Activated CD4-positive, alpha-beta memory T cell treated with anti-CD3 and anti-CD28 coated beads, Interleukin-2, amount 10 ng/mL, durations not matched to agents 7 days and 5 days (primary cell): ENCODE results near the gene MRFAP1. TPM values are rescaled to one million over a fixed set of nuclear protein-coding genes. Genes with fewer than 3 reads are reported as not detected.
"Not testable (repeated sequence)": the region's sequence is repeated elsewhere in the genome, so short reads cannot be mapped to it uniquely, and the experiment has no call there.

ENCODE experiments used
- CTCF ChIA-PET: fragments of 350-600 bp; sonication (Branson Sonifier 250); formaldehyde crosslinking; loops from one replicate; lab custom pipeline; 2021; ENCODE audit warnings: antibody characterized with exemption, inconsistent platforms; lab: Charles Lee
- POLR2A ChIA-PET: fragments of 350-600 bp; sonication (Branson Sonifier 250); formaldehyde crosslinking; loops from one replicate; lab custom pipeline; 2021; ENCODE audit warnings: antibody characterized with exemption; lab: Charles Lee
- DNase-seq: peaks from one replicate; pipeline ENCODE4 v3.0.0-alpha.2; 2020
- H3K27ac Mint-ChIP-seq: one replicate; pipeline ENCODE4 v1.8.0; 2021; ENCODE audit warnings: mild to moderate bottlenecking, mixed read lengths
- H3K27me3 Mint-ChIP-seq: one replicate; pipeline ENCODE4 v1.8.0; 2021; ENCODE audit warnings: mixed read lengths
- H3K36me3 Mint-ChIP-seq: one replicate; pipeline ENCODE4 v1.8.0; 2021; ENCODE audit warnings: low read depth, mixed read lengths
- H3K4me1 Mint-ChIP-seq: one replicate; pipeline ENCODE4 v1.8.0; 2021; ENCODE audit warnings: mixed read lengths
- H3K4me3 Mint-ChIP-seq: one replicate; pipeline ENCODE4 v1.8.0; 2021; ENCODE audit warnings: mild to moderate bottlenecking, mixed read lengths
- H3K9me3 Mint-ChIP-seq: one replicate; pipeline ENCODE4 v1.8.0; 2021; ENCODE audit warnings: mixed read lengths
- total RNA-seq, 2 experiments: library from RNA; stranded (reverse); gene quantifications; one replicate each; pipeline ENCODE4 v1.2.3, GENCODE V29; 2021

MRFAP1 gene
- total RNA-seq, 2 experiments from 2014 or later = 142 to 144 TPM

DNA sequence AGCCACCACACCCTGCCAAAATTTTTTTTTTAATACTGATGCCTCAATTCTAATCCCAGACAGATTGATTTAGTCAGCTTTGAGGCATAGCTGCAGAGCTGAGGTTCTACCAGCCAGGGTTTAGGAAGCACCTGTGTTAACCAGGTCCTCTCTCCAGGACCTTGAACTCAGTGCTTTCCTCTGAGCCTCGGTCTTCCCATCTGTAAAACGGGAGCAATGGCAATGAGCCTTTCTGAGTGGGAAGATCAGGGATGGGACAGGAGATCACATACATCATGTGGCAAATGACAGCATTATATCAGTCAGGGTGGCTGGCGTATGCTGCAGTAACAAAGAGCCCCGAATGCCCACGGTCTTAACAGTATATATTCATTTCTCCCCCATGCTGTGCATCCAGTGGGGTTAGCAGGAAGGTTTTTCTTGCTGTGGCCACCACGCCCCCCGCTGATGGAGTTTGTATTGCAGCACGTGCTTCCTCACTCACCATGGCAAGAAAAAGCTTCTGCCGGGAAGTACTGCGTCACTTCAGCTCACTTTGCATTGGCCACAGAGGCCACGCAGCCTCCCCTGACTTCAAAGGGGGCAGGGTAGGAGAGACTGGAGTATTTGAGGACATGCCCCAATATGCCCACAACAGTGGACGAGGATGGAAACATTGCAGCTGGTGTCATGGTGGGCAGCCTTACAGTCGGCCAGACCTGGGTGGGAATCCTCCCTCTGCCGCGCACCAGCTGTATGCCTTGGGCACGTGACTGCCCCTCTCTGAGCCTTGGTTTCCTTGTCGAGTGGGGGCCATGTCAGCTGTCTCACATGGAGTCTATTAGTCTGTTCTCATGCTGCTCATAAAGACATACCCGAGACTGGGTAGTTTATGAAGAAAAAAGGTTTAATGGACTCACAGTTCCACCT is 24.1 kb upstream of the MRFAP1 start:
- H3K36me3 Mint-ChIP-seq = peaks cover 54% of the 10 kb centered on the region
- POLR2A ChIA-PET = no interaction called here
- no peaks in the 10 kb centered on the region for H3K27me3 Mint-ChIP-seq
- CTCF ChIA-PET = no interaction called here
- no peak for DNase-seq
- H3K9me3 Mint-ChIP-seq = no peaks in the 10 kb centered on the region
- no peak overlapping the region for H3K27ac Mint-ChIP-seq
- no peak overlapping the region for H3K4me3 Mint-ChIP-seq
- no peaks in the 10 kb centered on the region for H3K4me1 Mint-ChIP-seq

DNA sequence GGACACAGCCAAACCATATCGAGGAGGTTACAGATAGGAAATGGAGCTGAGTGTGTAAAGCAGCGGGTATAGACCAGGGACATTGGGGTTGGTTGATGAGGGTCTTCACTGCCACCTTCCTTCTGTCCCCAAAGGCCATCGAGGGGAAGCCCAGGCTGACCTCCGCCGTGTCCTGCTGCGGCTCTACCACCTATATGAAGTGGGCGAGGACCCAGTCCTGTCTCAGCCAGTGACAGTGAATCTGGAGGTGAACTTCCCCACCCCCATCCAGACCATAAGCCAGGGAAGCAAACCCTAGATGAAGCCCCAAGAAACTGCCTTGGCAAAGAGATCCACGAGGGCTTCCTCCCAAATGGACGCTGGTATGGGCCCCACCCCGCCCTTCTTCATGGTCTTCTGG is 23.2 kb upstream of the MRFAP1 start:
- peaks cover 45% of the 10 kb centered on the region for H3K36me3 Mint-ChIP-seq
- no peak for DNase-seq
- ChIA-PET CTCF (interaction anchor here (0.7 kb wide), 1 partner anchor 286 kb away, joined by 4 read pairs; no protein-coding TSS in a partner anchor), POLR2A (no interaction called here)
- H3K27ac Mint-ChIP-seq = no peak overlapping the region
- H3K9me3 Mint-ChIP-seq = no peaks in the 10 kb centered on the region
- H3K27me3 Mint-ChIP-seq = no peaks in the 10 kb centered on the region
- no peaks in the 10 kb centered on the region for H3K4me1 Mint-ChIP-seq
- no peak overlapping the region for H3K4me3 Mint-ChIP-seq

DNA sequence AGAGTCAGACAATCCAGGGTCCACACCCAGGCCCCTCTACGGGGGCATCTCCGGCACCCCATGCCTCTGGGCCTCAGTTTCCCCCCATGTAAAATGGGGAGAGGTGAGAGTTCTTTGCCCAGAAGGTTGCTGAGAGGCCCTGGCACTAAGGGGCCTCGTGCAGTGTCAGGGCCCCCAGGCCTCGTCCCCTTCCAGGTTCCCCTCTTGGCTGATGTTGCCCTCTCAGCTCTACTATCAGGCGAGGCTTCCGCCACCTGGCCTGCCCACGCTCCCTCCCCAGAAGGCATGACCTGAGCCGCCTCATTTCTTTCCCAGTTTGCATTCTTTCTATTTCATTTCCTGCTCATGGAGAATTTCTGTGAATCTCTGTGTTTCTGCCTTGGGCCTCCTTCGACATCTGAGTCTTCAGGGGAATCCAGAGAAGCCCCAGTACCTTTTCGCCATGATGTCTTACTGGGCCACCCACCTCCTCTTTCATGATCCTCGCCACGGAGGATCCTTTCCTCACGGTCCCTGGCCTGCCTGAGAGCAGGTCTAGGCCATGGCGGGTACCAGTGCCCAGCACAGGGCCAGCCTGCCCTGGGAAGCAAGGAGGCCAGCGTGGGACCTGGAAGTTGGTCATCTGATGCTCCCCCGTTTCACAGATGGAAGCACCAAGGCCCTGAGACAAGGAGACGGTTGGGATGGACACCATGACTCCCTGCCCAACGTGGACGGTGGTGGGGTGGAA is 21.9 kb upstream of the MRFAP1 start:
- POLR2A ChIA-PET = no interaction called here
- H3K4me3 Mint-ChIP-seq = no peak overlapping the region
- H3K9me3 Mint-ChIP-seq = no peaks in the 10 kb centered on the region
- peaks cover 38% of the 10 kb centered on the region for H3K36me3 Mint-ChIP-seq
- CTCF ChIA-PET = no interaction called here
- no peaks in the 10 kb centered on the region for H3K27me3 Mint-ChIP-seq
- H3K4me1 Mint-ChIP-seq = no peaks in the 10 kb centered on the region
- no peak overlapping the region for H3K27ac Mint-ChIP-seq
- no peak for DNase-seq

DNA sequence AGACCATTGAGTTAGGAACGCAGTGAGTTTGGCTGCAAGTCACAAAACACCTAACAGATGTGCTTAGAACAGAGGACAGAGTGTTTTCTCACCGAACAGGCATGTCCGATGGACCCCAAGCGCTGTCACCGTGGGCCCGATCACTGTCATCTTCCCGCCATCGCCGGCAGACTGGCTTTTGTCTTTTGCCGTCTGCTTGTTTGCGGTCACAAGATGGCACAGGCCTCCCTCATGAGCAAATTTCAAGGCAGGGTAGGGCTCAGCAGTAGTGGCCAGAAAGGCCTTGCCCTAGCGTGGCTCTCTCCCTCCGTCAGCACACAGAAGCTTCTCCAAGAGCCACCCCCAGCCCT is 21.4 kb upstream of the MRFAP1 start:
- H3K4me3 Mint-ChIP-seq = no peak overlapping the region
- CTCF ChIA-PET = no interaction called here

DNA sequence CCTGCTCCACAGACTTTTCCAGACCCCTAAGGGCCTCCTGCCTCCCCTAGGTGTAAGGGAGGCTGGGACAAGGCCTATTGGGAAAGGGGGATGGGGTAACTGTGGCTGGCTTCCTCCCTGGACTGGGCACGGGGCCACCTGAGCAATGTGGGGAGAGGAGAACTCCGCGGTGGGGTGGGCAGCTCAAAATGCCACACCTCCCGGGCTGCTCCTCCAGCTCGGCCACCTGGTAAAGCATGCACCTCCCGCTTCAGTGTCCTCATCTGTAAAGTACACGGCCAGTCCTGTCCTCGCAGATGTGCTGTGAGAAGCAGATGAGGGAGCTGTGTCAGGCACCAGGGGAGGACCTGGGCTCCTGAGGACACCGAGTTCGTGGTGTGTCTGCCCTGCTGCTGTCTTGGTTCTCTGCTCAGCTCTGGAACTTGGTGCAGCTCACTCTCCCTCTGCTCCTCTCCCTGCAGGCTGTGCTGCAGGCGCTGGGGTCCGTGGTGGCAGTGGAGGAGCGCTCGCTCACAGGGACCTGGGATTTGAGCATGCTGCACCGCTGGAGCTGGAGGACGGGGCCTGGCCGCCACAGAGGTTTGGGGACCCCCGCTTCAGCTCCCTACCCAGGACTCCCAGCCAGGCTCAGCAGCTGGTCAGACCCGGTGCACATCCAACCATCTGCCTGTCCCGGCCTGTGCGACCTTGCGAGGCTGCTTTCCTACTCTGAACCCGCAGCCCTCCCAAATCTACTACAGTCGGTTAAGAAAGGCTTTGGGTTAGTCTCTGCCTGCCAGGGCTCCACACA is 20.8 kb upstream of the MRFAP1 start:
- H3K9me3 Mint-ChIP-seq = no peaks in the 10 kb centered on the region
- no peak for DNase-seq
- CTCF ChIA-PET = no interaction called here
- no peak overlapping the region for H3K27ac Mint-ChIP-seq
- peaks cover 34% of the 10 kb centered on the region for H3K36me3 Mint-ChIP-seq
- no peaks in the 10 kb centered on the region for H3K4me1 Mint-ChIP-seq
- POLR2A ChIA-PET = no interaction called here
- H3K4me3 Mint-ChIP-seq = no peak overlapping the region
- H3K27me3 Mint-ChIP-seq = no peaks in the 10 kb centered on the region

More for the DNA sequence above, 21.4 kb upstream of the MRFAP1 start:
- Mint-ChIP-seq H3K4me1 (no peaks in the 10 kb centered on the region), H3K27ac (no peak overlapping the region), H3K9me3 (no peaks in the 10 kb centered on the region), H3K27me3 (no peaks in the 10 kb centered on the region), H3K36me3 (peaks cover 38% of the 10 kb centered on the region)
- DNase-seq = no peak
- POLR2A ChIA-PET = no interaction called here

DNA sequence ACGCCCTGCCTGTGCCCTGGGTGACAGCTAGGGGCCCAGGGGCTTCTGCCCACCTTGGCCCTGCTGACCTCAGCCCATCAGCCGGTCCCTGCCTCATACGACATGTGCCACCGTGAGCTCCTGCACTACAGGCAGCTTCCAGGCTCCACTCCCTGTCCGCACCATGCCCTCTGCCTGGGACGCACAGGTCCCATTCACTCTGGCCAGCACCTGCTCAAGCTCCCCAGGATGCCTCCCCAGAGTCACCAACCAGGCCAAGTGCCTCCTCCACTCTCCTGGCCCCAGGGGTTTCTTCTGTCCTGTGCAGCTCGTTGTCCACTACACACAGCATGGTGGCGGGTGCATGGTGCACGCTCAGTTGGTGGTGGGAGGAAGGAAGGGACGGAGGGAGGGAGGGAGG is 20.2 kb upstream of the MRFAP1 start:
- ChIA-PET CTCF (no interaction called here), POLR2A (no interaction called here)
- Mint-ChIP-seq H3K36me3 (peaks cover 29% of the 10 kb centered on the region), H3K27ac (no peak overlapping the region), H3K27me3 (no peaks in the 10 kb centered on the region), H3K9me3 (no peaks in the 10 kb centered on the region), H3K4me1 (no peaks in the 10 kb centered on the region), H3K4me3 (no peak overlapping the region)
- no peak for DNase-seq

DNA sequence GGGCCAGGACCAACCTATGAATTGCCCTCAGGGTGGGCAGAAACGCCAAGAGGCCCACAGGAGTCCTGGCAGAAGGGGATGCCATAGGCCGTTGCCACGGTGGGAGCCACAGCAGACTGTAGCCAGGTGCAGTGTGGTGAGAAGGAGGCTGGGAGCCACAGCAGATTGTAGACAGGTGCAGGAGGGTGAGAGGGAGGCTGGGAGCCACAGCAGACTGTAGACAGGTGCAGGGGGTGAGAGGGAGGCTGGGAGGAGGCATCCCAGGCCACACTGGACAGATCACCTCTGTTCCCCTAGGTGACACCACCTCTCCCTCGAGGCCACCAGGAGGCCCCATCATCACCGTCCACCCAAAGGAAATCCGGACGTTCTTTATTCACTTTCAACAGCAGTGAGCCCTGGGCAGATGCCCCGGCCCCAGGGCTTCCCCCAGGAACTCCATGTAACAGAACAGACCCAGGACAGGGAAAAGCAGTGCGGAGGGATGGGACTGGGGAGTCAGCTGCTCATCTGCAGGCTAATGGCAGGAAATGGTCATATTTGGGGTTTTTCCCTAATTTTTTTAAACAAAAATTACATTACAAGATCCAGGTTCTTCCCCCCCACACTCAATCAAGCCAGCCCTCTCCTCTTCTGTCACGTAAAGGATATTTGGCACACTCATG is 19.5 kb upstream of the MRFAP1 start:
- no peaks in the 10 kb centered on the region for H3K27me3 Mint-ChIP-seq
- ChIA-PET CTCF (no interaction called here), POLR2A (no interaction called here)

DNA sequence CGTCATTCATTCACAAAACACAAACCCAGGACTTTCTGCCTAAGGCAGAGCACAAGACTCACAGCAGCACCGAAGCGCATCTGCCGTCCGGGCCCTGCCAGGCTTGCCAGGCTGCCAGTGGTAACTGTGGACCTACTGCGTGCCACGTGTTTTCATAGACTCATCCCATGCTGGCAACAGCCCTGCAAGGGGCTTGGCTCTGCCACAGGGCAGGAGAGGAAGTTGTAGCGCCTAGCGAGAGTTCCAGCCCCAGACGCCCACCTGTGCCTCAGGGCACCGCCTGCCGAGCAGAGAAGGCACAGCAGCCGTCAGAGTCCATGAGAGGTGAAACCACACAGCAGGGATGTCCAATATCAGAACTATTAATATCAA is 18.9 kb upstream of the MRFAP1 start:
- no peak overlapping the region for H3K4me3 Mint-ChIP-seq
- no peak for DNase-seq
- peaks cover 19% of the 10 kb centered on the region for H3K36me3 Mint-ChIP-seq
- ChIA-PET CTCF (no interaction called here), POLR2A (no interaction called here)
- H3K27ac Mint-ChIP-seq = no peak overlapping the region
- no peaks in the 10 kb centered on the region for H3K9me3 Mint-ChIP-seq
- H3K27me3 Mint-ChIP-seq = no peaks in the 10 kb centered on the region
- no peaks in the 10 kb centered on the region for H3K4me1 Mint-ChIP-seq

More for the DNA sequence above, 19.5 kb upstream of the MRFAP1 start:
- Mint-ChIP-seq H3K9me3 (no peaks in the 10 kb centered on the region), H3K4me1 (no peaks in the 10 kb centered on the region), H3K27ac (no peak overlapping the region), H3K4me3 (no peak overlapping the region), H3K36me3 (peaks cover 24% of the 10 kb centered on the region)
- DNase-seq = no peak

DNA sequence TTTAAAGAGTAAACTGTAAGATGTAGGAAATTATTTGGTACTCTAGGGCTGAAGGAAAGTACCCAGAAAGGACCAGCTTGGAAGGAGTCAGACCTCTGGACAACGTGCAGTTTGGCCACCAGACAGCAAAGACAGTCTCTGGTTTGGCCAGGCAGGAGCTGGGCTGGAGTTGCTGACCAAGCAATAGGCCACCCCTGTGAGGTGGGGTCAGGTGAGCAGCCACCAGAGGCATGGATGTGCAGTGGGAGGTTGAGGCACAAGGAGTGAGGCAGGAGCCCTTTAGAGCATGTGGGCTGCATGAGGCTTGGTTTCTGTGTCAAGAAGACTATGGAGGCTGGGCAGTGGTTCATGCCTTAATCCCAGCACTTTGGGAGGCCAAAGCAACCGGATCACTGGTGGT is 17.7 kb upstream of the MRFAP1 start:
- Mint-ChIP-seq H3K4me3 (no peak overlapping the region), H3K9me3 (no peaks in the 10 kb centered on the region), H3K27me3 (no peaks in the 10 kb centered on the region), H3K36me3 (peaks cover 8% of the 10 kb centered on the region), H3K4me1 (no peaks in the 10 kb centered on the region), H3K27ac (no peak overlapping the region)
- no peak for DNase-seq
- POLR2A ChIA-PET = no interaction called here
- CTCF ChIA-PET = no interaction called here

DNA sequence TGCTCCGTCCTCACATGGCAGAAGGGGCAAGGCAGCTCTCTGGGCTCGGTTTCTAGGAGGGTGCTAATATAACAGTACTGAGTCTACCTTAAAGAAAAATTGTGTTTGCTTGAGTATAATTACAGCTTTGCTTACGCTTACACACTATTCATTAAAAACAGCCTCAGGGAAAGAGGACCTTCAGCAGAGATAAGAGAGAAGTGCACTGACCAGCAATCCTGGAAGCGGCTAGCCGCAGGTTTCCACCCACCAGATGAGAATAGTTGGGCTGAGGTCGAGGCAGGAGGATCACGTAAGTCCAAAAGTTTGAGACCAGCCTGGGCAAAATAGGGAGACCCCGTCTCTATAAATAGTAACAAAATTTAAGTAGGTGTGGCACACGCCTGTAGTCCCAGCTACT is 15.2 kb upstream of the MRFAP1 start:
- no peaks in the 10 kb centered on the region for H3K9me3 Mint-ChIP-seq
- CTCF ChIA-PET = interaction anchor here (0.9 kb wide), 1 partner anchor 22 kb away, joined by 3 read pairs; no protein-coding TSS in a partner anchor
- DNase-seq = no peak
- no peaks in the 10 kb centered on the region for H3K27me3 Mint-ChIP-seq
- no peak overlapping the region for H3K4me3 Mint-ChIP-seq
- H3K36me3 Mint-ChIP-seq = no peaks in the 10 kb centered on the region
- POLR2A ChIA-PET = no interaction called here
- no peaks in the 10 kb centered on the region for H3K4me1 Mint-ChIP-seq
- no peak overlapping the region for H3K27ac Mint-ChIP-seq

DNA sequence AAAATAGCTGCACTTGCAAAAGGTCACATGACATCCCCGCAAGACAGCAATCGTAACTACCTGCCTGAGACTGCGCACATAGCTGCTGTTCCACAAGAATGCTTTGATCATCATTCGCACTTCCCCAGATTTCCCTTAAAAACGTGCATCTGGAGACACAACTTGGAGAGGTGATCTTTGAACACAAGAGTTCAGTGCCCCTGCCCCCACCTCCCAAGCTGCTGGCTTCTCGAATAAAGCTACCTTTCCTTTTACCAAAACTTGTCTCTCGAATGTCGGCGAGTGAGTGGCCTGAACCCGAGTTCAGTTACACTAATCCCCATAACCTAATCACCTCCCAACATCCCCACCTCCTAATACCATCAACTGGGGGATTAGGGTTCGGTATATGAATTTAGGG is 14.4 kb upstream of the MRFAP1 start:
- H3K27ac Mint-ChIP-seq = no peak overlapping the region
- no peaks in the 10 kb centered on the region for H3K27me3 Mint-ChIP-seq
- ChIA-PET POLR2A (no interaction called here), CTCF (interaction anchor here (0.9 kb wide), 1 partner anchor 22 kb away, joined by 3 read pairs; no protein-coding TSS in a partner anchor)
- H3K9me3 Mint-ChIP-seq = no peaks in the 10 kb centered on the region
- no peak for DNase-seq
- no peaks in the 10 kb centered on the region for H3K36me3 Mint-ChIP-seq
- H3K4me3 Mint-ChIP-seq = no peak overlapping the region
- H3K4me1 Mint-ChIP-seq = no peaks in the 10 kb centered on the region

DNA sequence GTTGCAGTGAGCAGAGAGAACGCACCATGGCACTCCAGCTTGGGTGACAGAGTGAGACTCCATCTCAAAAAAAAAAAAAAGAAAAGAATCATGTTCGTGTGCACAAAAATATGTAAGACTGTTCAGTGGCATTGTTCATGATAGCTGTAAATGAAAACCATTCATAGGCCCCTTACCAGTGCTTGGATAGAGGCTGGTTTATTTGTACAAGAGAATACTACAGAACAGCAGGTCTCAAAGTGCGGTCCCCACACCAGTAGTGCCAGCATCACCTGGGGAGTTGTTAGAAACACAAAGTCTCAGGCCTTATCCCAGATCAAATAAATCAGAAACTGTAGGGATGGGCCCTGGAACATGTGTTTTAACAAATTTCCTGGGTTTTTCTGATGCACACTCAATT is 12.7 kb upstream of the MRFAP1 start:
- H3K36me3 Mint-ChIP-seq = no peaks in the 10 kb centered on the region
- no peaks in the 10 kb centered on the region for H3K4me1 Mint-ChIP-seq
- POLR2A ChIA-PET = no interaction called here
- DNase-seq = no peak
- H3K4me3 Mint-ChIP-seq = no peak overlapping the region
- no peak overlapping the region for H3K27ac Mint-ChIP-seq
- CTCF ChIA-PET = no interaction called here
- H3K27me3 Mint-ChIP-seq = no peaks in the 10 kb centered on the region
- no peaks in the 10 kb centered on the region for H3K9me3 Mint-ChIP-seq

DNA sequence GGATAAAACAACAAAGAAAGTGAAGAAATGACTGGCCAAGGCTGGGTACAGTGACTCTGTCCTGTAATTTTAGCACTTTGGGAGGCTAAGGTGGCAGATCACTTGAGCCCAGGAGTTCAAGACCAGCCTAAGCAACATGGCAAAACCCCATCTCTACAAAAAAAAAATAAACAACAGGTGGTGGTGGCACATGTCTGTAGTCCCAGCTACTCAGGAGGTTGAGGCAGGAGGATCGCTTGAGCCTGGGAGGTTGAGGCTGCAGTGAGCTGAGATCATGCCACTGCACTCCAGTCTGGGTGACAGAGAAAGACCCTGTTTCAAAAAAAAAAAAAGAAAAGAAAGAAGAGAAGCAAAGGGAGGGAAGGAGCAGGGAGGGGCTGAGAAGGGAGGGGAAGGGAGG is 12.0 kb upstream of the MRFAP1 start:
- H3K27ac Mint-ChIP-seq, H3K4me3 Mint-ChIP-seq, CTCF ChIA-PET: not testable (repeated sequence)

More for the DNA sequence above, 12.0 kb upstream of the MRFAP1 start:
- H3K4me1 Mint-ChIP-seq, H3K27me3 Mint-ChIP-seq, H3K9me3 Mint-ChIP-seq, H3K36me3 Mint-ChIP-seq, POLR2A ChIA-PET, DNase-seq: not testable (repeated sequence)
